ENCODE measurements around the gene ARL14EP.

- no peak for TF ChIP-seq EP300 (IDR thresholded peaks at IDR 0.05)
- TF ChIP-seq CTCF (IDR thresholded peaks at IDR 0.05): no peak
These were observed 27.5 kb downstream of the ARL14EP start for GRCh38 chr11:30350384-30350783.
